ENCODE results near the gene ZNF324. TPM values are rescaled to one million over a fixed set of nuclear protein-coding genes. Genes with fewer than 3 reads are reported as not detected.

The ZNF324 gene
- total and polyA plus RNA-seq, 2 of the 8 experiments (the other 6 are each of a cell fraction or from before 2014, with no cell fraction given) = 5.1 to 5.8 TPM

- TF ChIP-seq, protein P1, sequence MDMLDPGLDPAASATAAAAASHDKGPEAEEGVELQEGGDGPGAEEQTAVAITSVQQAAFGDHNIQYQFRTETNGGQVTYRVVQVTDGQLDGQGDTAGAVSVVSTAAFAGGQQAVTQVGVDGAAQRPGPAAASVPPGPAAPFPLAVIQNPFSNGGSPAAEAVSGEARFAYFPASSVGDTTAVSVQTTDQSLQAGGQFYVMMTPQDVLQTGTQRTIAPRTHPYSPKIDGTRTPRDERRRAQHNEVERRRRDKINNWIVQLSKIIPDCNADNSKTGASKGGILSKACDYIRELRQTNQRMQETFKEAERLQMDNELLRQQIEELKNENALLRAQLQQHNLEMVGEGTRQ (IDR thresholded peaks at IDR 0.05; ENCODE audit: low read length) = no peak
- no peak for TF ChIP-seq BCL11A (IDR thresholded peaks at IDR 0.05; ENCODE audit: low read depth in 2 of 2, low read length in 2 of 2)
- TF ChIP-seq EZH2 (IDR thresholded peaks at IDR 0.05; ENCODE audit: low read depth, low read length, severe bottlenecking) = no peak
- TF ChIP-seq ZNF274 (IDR thresholded peaks at IDR 0.05; ENCODE audit: borderline replicate concordance, extremely low read depth, low read length) = no peak
- TF ChIP-seq CEBPB (IDR thresholded peaks at IDR 0.05; ENCODE audit: low read depth, low read length) = 0 out of 2 replicates have a peak, but pooled peaks have one; percentile 1
- TF ChIP-seq NANOG (IDR thresholded peaks at IDR 0.05; ENCODE audit: insufficient read depth, low read depth, low read length, poor library complexity, severe bottlenecking) = no peak
- peak; percentile 53; the same call in 1 of the 2 replicates for TF ChIP-seq E2F6 (IDR thresholded peaks at IDR 0.05)
- peak; percentile 93 for TF ChIP-seq KDM5A (IDR thresholded peaks at IDR 0.05; ENCODE audit: low read length)
- TF ChIP-seq SP4 (IDR thresholded peaks at IDR 0.05; ENCODE audit: low read length) = peak; percentile 78; the same call in 1 of the 2 replicates
- TF ChIP-seq CTBP2 (IDR thresholded peaks at IDR 0.05; ENCODE audit: borderline replicate concordance, insufficient read depth, insufficient read length, low read length) = peak; percentile 79
- TF ChIP-seq SIX5 (IDR thresholded peaks at IDR 0.05; ENCODE audit: low read depth, low read length) = peak; percentile 54; the same call in 1 of the 2 replicates
- no peak for TF ChIP-seq CHD1 (IDR thresholded peaks at IDR 0.05; ENCODE audit: low read depth, low read length)
- TF ChIP-seq RAD21 (IDR thresholded peaks at IDR 0.05 in 1 of 2, conservative IDR thresholded peaks at IDR 0.05 in 1 of 2; ENCODE audit: low read depth in 2 of 2, low read length in 2 of 2) = peak; percentile 78 to 79
- no peak for TF ChIP-seq RFX5 (IDR thresholded peaks at IDR 0.05; ENCODE audit: borderline replicate concordance, low read depth, low read length)
- no peak for TF ChIP-seq EP300 (IDR thresholded peaks at IDR 0.05; ENCODE audit: borderline replicate concordance in 1 of 2, low read depth in 2 of 2, low read length in 2 of 2)
- TF ChIP-seq TBP (IDR thresholded peaks at IDR 0.05; ENCODE audit: low read depth, low read length) = peak; percentile 95
- TF ChIP-seq KDM4A (IDR thresholded peaks at IDR 0.05; ENCODE audit: low read depth, low read length, severe bottlenecking) = no peak
- TF ChIP-seq SIN3A (conservative IDR thresholded peaks at IDR 0.05 in 1 of 2, IDR thresholded peaks at IDR 0.05 in 1 of 2; ENCODE audit: low read depth in 1 of 2, low read length in 2 of 2) = peak; percentile 76 to 98
- 0 out of 2 replicates have a peak, but pooled peaks have one; percentile 39 for TF ChIP-seq JUND (IDR thresholded peaks at IDR 0.05; ENCODE audit: low read length)
- peak; percentile 80; the same call in 1 of the 2 replicates for TF ChIP-seq SP1 (IDR thresholded peaks at IDR 0.05; ENCODE audit: low read depth, low read length)
Measured at GRCh38 chr19:58519355-58520256, 52.7 kb downstream of the ZNF324 start, which contains the start of gene ZBTB45 (continued).
